ENCODE measurements around the gene HEMK1. TPM values are rescaled to one million over a fixed set of nuclear protein-coding genes. Genes with fewer than 3 reads are reported as not detected.
A peak's percentile ranks its signal among the peaks of the same experiment; 100 is the strongest.

The HEMK1 gene
- total RNA-seq, 3 donors from 2014 or later (not counting 1 experiment from before 2014, with no cell fraction given) = 20.5 to 29.3 (median 28.2) TPM

GRCh38 chr3:50604110-50604621 is 34.8 kb downstream of the HEMK1 start:
- Histone ChIP-seq H3K27ac (ENCODE audit: low read length) (peak overlapping the region; percentile 45), H3K4me3 (ENCODE audit: low read length) (no peak overlapping the region), H3K9me3 (ENCODE audit: control insufficient read depth, insufficient read depth, low read length) (no peaks in the 10 kb centered on the region), H3K27me3 (ENCODE audit: control insufficient read depth, insufficient read depth, low read length) (no peaks in the 10 kb centered on the region), H3K4me1 (ENCODE audit: control insufficient read depth, insufficient read depth, low read length) (peaks cover 100% of the 10 kb centered on the region), H3K36me3 (ENCODE audit: control insufficient read depth, insufficient read depth, low read length) (peaks cover 52% of the 10 kb centered on the region)
- DNase-seq (no peak), ATAC-seq (no peak)
- 78% methylated on average over 5 of the region's 5 CpGs for WGBS (ENCODE audit: insufficient coverage)
- Mint-ChIP-seq H3K27me3 (ENCODE audit: low read depth in 2 of 2) (no peaks in the 10 kb centered on the region), H3K36me3 (peaks cover 18% of the 10 kb centered on the region), H3K9me3 (no peaks in the 10 kb centered on the region), H3K4me3 (peak overlapping the region; percentile 47), H3K27ac (peak overlapping the region; percentile 93 to 95), H3K4me1 (peaks cover 88 to 97% of the 10 kb centered on the region in 2 donors)
- intact Hi-C loops (cut with micrococcal nuclease) = no loop called here
- TF ChIP-seq CTCF (IDR thresholded peaks at IDR 0.05) = no peak

GRCh38 chr3:50604628-50605588 is 35.6 kb downstream of the HEMK1 start:
- peak overlapping the region; percentile 93 to 95 for H3K27ac Mint-ChIP-seq
- H3K4me3 Mint-ChIP-seq = peak overlapping the region; percentile 97
- WGBS (ENCODE audit: insufficient coverage) = 54% methylated on average over 14 of the region's 14 CpGs
- H3K27me3 Mint-ChIP-seq (ENCODE audit: low read depth in 2 of 2) = no peaks in the 10 kb centered on the region
- H3K4me1 ChIP-seq (ENCODE audit: control insufficient read depth, insufficient read depth, low read length) = peaks cover 100% of the 10 kb centered on the region
- peaks cover 18% of the 10 kb centered on the region for H3K36me3 Mint-ChIP-seq
- ATAC-seq (no peak), DNase-seq (no peak)
- no peak for TF ChIP-seq CTCF (IDR thresholded peaks at IDR 0.05)
- peaks cover 89 to 98% of the 10 kb centered on the region in 2 donors for H3K4me1 Mint-ChIP-seq
- intact Hi-C loops (cut with micrococcal nuclease) = no loop called here
- H3K27me3 ChIP-seq (ENCODE audit: control insufficient read depth, insufficient read depth, low read length) = no peaks in the 10 kb centered on the region
- peaks cover 53% of the 10 kb centered on the region for H3K36me3 ChIP-seq (ENCODE audit: control insufficient read depth, insufficient read depth, low read length)
- no peaks in the 10 kb centered on the region for H3K9me3 Mint-ChIP-seq
- H3K4me3 ChIP-seq (ENCODE audit: low read length) = no peak overlapping the region
- no peaks in the 10 kb centered on the region for H3K9me3 ChIP-seq (ENCODE audit: control insufficient read depth, insufficient read depth, low read length)
- H3K27ac ChIP-seq (ENCODE audit: low read length) = peak overlapping the region; percentile 45

GRCh38 chr3:50605901-50606326 is 36.6 kb downstream of the HEMK1 start:
- 64% methylated on average over 5 of the region's 5 CpGs for WGBS (ENCODE audit: insufficient coverage)
- H3K27ac Mint-ChIP-seq = peak overlapping the region; percentile 93 to 95
- no peak overlapping the region for H3K4me3 ChIP-seq (ENCODE audit: low read length)
- intact Hi-C loops (cut with micrococcal nuclease) = no loop called here
- no peak for DNase-seq
- H3K4me1 ChIP-seq (ENCODE audit: control insufficient read depth, insufficient read depth, low read length) = peaks cover 100% of the 10 kb centered on the region
- H3K9me3 Mint-ChIP-seq = no peaks in the 10 kb centered on the region
- no peaks in the 10 kb centered on the region for H3K27me3 ChIP-seq (ENCODE audit: control insufficient read depth, insufficient read depth, low read length)
- ATAC-seq = no peak
- no peaks in the 10 kb centered on the region for H3K27me3 Mint-ChIP-seq (ENCODE audit: low read depth in 2 of 2)
- TF ChIP-seq CTCF (IDR thresholded peaks at IDR 0.05) = no peak
- H3K36me3 Mint-ChIP-seq = peaks cover 18% of the 10 kb centered on the region
- H3K4me3 Mint-ChIP-seq = peak overlapping the region; percentile 97
- no peaks in the 10 kb centered on the region for H3K9me3 ChIP-seq (ENCODE audit: control insufficient read depth, insufficient read depth, low read length)
- H3K27ac ChIP-seq (ENCODE audit: low read length) = peak overlapping the region; percentile 26
- peaks cover 95 to 98% of the 10 kb centered on the region in 2 donors for H3K4me1 Mint-ChIP-seq
- H3K36me3 ChIP-seq (ENCODE audit: control insufficient read depth, insufficient read depth, low read length) = peaks cover 53% of the 10 kb centered on the region

All from natural killer cell (primary cell).